HG02759 (cell line): ENCODE data around the gene CPNE2.

Experiments
- ATAC-seq: cut with Tn5 transposase; IDR thresholded peaks from one replicate; pipeline ENCODE4 v1.9.1; 2021; ENCODE audit warnings: mild to moderate bottlenecking, moderate library complexity; ENCODE audit not compliant: unreplicated experiment

CPNE2 gene

DNA sequence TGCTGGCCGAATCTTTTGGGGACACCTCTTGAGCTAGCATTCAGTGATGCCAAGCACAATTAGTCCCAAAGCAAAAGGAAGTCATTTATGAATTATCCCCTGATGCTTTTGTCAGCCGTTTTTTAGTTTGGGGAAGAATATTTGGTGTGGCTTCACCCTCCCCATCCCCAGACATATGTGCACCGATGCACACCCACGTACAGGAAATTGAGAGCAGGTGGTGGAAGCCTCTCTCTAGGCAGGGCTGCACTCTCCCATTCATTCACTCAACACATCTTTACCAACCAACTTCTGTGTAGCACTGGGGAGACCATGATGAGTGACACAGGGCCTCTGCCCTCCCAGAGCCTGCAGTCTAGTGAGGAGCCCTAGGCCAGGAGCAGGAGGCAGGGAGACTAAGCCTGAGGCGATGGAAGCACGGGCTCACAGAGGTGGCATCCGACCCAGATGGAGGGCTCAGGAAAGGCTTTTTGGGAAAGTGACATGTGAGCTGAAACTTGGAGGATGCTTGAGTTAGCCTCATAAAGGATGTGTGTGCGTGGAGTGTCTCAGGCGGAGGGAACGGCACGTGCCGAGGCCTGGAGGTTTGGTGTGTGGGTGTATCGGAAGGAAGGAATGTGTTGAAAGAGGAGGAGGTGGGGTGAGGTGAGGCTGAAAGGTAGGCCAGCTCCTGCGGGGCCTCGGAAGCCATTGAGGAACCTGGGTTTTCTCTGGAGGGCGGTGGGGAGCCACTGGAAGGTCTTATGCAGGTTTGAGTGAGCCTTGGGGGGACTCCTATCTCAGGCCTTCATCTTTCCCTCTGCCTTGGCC is 49.6 kb downstream of the CPNE2 start:
- ATAC-seq = peak; percentile 61

DNA sequence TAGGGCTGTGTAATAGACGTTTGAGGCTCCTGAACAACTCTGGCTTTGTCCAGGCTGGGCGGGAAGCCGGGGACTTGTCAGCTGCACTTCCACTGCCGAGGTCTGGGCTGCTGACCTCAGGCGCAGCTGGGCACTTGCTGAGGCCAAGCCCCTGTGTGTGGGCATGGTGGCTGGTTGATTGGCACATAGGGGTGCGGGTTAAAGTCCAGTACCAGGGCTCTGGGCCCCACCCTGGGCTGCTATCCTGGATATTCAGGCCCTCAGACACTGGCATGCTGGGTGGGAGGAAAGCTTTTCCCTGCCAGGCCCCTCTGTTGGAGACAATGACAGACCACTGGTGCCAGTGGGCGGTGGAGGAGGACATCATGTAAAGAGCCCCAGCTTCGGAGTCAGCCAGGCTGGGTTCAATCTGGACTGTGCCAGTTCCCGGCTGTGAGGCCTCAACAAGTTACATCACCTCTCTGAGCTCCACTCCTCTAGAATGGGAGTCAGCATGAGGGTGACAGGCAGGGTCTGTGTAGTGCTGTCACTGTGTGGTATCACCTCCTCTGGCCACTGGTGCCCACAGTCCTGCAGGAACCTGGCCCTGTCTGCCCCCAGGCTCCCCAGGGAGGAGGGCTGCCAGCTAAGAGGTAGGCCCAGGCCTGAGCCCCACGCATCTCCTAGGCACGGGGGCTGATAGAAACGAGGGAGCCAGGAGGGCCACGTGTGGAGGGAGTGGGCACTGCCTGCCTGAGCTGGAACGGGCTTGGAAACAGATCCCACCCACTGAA is 51.0 kb downstream of the CPNE2 start:
- no peak for ATAC-seq

DNA sequence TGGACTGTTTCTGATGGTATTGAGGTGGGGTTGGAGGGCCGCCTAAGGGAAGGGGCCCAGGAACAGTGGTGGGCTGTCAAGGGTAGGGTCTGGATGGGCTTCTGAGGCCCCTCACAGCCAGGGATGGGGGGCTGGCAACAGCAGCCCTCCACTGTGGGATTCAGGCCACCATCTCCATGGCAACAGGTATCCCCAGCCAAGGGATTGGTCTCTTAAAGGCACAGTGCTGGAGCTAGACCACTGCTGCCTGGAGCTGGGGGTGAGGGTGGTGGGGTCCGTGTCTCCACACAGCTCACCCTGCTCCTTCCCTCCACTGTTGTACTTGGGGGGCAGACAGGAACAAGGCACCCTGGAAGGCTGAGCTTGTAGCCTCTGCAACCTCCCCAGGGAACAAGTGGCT is 51.6 kb downstream of the CPNE2 start:
- no peak for ATAC-seq

DNA sequence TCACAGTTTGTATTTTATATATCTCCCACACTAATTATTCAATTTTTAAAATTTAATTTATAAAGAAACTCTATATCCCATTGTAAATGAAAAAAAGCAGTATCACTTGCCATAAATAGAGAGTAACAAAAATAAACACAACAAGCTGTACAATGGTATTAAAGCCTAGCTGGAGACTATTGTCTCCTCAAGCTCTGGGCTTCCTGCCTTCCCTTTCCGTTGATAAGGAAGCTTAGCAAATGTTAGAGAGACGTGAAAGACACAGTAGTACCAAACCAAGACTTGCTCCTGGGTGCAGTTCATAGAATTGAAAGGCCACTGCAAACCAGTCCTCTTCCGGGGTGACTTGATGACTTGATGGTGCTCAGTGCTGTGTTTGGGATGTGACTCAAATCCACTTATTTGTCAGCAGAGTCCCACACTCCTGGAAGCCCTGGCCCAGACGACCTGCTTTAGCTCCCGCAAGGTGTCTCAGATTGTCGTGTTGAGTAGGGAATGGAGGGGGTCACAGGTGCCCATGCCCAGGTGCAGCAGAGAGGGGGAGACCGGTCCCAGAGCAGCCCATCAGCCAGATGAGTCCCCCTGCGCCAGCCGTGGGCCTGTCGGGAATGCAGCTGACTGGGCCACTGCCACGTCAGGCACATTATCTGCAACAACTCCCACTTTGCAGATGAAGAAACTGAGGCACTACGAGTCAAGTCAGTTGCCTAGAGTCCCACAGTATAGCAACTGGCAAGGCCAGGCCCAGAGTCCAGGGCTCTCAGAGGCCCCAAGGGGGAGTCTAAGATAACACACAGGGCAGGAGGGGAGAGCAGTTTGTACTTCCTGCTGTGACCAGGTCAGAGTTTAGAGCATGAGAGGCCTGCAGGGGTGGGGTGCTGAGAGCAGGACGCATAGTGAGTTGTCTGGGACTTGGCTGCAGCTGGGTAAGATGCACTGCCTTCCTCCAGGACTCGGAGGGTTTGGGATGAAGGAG is 53.0 kb downstream of the CPNE2 start:
- no peak for ATAC-seq

DNA sequence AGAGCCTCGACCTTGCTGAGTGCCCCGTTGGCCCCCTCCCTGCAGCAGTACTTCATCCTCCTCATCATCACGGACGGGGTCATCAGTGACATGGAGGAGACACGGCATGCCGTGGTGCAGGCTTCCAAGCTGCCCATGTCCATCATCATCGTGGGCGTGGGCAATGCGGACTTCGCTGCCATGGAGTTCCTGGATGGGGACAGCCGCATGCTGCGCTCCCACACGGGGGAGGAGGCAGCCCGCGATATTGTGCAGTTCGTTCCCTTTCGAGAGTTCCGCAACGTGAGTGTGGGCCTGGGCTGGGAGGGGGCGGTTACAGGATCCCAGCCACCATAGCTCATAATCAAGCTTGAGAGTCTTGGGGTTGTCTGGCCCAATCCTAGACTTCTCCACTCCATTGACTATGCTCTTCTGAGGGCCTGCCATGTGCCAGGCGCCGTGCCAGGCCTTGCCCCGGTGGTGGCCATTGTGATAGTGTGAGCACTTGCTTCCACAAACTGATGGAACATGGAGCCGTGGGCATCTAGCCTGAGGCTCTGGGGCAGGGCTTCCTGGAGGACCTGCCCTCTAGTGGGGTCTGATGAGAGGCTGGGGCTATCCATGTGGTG is 53.8 kb downstream of the CPNE2 start:
- ATAC-seq = no peak

DNA sequence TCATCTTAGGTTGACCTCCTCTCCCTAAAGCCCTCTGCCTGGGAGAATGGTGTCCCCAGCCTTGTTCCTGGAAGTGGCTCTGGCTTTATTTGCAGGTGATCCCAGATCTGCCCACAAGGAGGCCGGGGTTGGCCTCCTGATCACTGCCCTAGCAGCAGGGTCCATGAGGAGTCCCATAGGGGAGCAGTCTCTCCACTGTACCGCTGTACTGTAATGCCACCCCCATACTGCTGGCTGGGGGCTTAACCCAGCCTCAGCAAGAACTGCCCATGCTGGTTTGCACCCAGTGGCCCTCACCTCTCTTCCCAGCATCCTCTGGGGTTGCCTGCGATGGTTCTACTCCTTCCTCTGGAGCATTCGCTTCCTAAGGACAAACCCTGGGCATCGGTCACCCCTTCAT is 54.4 kb downstream of the CPNE2 start:
- no peak for ATAC-seq

DNA sequence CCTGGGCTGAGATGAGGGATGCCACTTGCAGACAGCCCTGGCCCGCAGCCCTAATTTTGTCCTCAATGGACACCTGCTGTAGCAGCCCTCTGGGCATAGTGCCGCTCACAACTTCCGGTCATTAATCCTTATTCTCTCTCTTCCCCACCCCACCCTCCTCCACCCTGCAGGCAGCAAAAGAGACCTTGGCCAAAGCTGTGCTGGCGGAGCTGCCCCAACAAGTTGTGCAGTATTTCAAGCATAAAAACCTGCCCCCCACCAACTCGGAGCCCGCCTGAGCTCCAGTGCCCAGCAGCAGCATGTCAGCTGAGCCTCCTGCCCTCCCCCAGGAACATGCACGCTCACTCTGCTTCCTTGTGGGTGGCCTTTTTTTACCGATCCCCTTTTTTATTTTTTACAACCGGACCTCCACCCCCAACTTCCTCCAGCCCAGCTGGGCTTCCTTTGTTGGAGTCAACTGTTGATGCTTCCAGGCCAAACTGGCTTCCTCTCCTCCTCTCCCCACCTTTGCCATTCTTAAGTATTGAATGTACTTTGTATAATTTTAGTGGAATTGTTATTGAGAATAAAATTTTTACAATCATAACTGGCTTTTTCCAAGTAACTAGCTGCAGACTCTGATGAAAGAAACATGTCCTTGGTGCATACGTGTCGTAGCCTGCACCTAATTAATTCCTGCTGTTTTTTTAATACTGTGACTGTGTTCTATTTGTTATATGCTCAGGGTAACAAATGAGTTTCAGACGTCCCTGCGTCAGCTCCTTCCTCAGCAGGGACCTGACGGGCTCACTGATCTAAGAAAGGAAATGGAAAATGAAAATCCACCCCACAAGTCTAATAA is 55.2 kb downstream of the CPNE2 start:
- no peak for ATAC-seq

DNA sequence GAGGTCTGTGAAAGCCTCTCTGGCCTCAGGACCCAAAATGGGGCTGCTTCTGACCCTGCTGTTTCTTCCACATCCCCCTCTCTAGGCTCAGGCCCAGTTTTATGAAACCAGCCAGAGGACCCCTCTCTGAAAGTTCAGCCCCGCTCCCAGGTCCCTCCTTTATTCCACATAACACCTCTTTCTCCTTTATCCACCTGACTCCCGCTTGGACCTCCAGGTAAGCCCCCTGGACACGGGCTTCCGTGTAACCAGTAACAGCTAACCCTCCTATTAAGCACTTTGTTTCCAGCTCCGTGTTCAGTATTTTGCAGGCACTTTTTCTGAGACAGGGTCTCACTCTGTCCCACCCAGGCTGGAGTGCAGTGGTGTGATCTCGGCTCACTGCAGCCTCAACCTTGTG is 56.1 kb downstream of the CPNE2 start:
- ATAC-seq = no peak

DNA sequence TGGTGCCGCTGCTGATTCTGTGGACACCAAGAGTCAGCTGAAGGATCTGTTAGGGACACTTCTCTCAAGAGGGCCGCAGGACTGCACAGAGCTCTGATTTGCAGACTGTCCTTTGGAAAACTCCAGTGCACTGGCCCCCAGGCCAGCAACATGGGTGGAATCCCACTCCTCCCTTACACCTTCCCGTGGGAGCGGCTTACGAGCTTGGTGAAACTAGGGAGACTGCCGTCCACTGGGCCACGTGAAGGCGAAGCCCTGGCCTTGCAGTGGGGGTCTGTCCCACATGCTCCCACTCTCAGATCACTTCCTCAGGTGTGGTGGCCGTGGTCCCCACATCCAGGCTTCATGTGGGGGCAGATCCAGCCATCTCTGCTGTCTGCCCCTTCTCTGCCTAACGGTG is 57.0 kb downstream of the CPNE2 start:
- ATAC-seq = no peak

DNA sequence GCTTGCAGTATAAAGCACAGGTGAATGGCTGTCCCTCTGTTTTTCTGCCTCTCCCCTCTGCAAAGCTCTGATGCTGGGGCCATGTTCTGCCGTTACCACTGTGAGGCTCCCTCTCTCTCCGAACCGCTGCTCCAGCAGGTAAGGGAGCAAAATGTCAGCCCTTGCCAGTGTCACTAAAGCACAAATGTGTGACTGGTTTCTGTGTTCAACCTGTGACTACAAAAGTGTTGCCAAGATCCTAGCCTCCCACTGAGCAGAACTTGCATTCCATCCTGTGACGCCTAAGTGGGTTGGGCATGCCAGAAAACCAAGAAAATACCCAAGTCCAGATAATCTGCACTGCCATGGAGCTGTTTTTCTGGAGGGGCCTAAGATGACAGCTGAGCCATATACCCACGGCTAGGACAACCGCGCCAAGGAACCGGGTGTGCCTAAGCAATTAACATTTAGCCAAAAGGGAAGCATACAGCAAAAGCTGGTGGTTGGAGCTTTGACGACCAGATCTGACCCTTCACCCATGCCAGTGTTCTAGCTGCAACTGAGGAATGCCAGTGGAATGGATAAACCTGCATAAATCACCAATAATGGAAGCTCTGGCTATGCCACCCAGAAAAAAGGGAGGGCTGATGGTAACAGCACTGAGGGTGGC is 58.4 kb downstream of the CPNE2 start:
- no peak for ATAC-seq

DNA sequence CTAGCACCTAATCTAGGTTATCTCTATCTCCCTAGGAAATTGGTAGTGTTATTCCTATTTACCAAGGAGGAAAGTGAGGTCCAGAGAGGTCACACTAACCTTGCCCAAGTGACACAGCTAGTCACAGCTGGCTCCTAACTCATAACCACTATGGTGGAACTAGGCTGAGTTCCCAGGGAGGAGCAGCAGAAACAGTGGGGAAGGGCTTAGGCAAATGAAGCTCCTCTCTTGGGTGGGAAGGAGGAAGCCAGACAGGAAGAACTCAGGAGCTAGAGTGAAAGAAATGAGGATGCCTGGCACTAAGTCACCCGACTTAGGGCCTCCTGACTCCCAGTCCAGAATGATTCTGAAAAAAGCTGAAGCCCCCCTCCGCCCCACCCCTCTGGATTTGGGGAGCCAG is 59.0 kb downstream of the CPNE2 start:
- ATAC-seq = no peak

DNA sequence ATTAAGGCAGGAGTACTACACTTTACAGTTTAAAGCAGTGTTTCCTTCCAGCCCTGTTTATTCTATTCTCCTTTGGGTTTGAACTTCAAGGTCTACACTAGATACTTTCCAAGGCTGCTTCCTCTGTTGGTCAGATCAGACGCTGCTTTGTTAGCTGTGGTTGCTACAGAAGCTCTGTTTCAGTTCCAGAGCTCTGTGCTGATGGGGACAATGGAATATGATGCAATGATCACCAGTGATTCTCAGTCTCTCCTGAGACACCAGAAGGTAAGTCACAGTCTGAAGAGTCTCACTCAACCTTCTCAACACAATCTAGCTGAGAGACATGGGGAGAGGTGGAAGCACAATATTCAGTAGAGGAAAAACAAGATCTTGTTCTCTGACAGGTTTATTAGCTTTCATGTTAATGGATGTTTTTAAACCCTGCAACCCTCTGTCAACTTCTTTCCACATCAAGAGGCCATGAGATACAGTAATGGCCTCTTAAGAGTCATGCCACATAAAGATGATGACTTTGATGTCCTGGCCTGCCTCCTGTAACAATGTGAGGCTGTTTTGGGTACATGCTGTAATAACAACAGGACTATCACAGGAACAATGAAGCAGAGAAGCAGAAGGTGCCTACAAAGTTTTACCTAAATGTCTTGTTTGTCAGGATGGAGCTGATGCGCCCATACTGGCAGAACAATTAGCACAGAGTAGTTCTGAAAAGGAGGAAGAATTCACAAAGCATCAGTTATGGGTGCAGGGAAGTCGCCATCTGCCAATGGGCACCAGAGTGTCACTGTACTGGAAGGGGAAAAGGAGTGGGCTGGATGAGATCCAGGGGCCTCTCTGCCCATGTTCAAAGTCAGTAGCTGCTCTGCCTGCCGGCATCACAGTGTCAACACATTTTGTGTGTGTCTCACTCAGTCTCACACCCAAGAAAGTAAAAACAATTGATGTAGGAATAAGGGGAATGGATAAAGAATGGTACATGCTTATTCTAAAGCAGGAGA is 60.0 kb downstream of the CPNE2 start:
- ATAC-seq = no peak

DNA sequence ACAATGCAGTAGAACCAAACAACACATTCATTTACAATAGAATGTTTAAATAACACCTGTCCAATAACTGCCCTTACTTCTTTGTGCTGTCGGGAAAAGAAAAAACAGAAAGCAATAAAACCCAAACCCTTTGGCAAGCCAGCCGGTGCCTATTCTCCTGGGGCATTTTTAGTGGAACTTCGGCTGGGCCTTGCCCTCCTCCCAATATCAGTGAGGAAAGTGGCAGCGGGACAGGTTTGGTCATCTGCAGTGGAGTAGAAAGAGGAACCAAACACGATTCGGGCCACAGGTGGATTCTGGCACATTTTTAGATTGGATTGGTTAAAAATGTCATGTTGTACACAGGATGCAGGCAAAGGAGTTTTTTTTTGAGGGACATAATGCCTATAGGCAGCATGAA is 61.5 kb downstream of the CPNE2 start:
- ATAC-seq = no peak

DNA sequence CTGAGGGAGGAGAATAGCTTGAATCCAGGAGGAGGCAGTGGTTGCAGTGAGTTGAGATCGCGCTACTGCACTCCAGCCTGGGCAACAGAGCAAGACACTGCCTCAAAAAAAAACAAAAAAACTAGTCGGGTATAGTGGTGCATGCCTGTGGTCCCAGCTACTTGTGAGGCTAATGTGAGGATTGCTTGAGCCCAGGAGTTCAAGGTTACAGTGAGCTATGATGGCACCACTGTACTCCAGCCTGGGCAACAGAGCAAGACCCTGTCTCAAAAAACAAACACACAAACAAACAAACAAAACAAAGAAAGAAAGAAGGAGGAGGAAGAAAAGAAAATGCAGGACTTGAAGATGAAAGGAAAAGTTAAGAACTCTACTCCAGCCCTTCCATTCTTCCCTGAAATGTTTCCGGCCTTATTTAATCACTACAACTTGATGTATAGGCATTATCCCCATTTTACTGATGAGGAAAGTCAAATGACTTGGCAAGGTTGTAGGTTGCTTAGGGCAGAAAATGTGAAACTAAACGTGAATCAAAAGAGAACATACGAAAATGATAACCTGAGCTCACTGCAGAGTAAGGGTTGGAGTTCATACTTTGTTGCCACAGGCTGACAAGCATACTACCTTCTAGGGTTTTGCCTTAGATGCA is 63.4 kb downstream of the CPNE2 start:
- no peak for ATAC-seq

DNA sequence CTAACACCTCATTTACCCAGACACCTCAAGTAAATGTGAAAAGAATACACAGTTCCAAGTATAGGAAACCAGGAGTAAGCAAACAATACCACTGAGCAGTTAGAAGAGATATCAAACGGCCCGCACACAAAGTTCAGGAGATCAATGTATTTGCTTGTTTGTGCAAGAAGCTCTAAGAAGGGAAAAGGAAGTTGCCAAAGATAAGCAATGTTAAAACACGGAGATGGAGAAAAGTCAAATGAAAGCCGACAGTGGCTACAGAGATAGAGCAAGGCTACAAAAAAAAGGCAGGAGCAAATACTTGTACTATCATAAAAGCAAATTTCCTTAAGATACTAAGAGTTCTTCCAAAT is 63.9 kb downstream of the CPNE2 start:
- ATAC-seq = no peak

DNA sequence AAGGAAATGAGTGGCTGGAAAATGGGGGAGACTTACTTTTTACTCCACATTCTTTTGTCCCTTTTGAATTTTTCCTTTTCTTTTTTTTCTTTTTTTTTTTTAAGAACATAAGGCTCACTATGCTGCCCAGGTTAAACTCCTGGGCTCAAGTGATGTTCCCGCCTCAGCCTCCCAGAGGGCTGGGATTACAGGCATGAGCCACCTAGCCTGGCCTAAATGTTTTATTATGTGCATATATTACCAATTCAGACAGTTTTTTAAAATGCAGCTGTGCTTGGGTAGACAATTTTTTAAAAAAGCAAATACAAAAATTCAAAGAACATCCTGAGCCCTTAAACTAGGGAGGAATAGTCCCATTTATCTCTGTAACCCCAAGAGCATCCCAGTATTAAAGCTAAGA is 65.2 kb downstream of the CPNE2 start:
- no peak for ATAC-seq

DNA sequence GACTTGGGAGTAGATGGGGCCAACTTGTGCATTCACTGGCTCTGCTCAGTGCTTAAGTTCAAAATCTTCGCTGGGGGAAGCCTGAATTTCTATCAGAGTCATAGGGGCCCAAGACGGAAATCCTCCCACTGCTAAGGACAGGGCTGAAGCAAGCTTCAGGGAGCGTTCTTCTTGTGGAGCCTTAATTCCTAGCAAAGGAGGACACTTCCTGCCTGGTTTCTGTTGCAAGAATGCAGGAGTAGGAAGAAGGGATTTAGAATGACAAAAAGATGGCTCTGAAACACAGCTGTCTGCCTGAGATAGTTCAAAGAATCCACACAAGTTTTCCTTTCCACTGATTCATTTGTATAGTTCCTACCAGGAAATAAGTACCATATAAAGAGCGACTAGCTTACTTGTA is 67.1 kb downstream of the CPNE2 start:
- ATAC-seq = no peak

DNA sequence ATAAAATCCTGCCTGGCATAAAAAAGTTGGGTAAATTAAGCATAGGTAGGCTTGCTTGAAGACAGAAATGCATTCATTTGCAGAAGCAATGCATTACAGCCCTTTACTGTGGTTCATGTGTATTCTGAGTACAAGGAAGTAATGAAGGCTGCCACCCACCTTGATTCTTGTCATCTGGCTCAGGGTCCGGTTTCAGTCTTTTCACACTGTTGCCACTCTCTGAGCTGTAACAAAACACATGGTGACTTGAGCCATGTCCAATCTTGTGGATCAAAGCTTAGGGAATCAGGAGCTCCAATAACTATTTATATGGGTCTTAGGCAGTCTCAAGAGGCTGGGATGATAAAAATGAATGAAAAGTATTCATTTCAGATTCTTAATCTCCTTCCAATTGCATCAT is 71.5 kb downstream of the CPNE2 start:
- no peak for ATAC-seq
